PC-9 (cell line): ENCODE measurements around the gene FGF14.

ENCODE experiments used
- CTCF ChIP-seq: fragments of 200-600 bp; sonication (generic); conservative IDR thresholded peaks from 2 replicates; pipeline ENCODE4 v1.6.1; 2017; ENCODE audit warnings: mixed run types, antibody characterized with exemption, mild to moderate bottlenecking, moderate library complexity
- EZH2 ChIP-seq: fragments of 200-600 bp; sonication (generic); IDR thresholded peaks from 2 replicates; pipeline ENCODE4 v1.8.0; 2017; ENCODE audit warnings: antibody characterized with exemption, low read depth

GRCh38 chr13:102359264-102359663 is 42.6 kb downstream of the FGF14 start:
- TF ChIP-seq EZH2 (no peak), CTCF (no peak)
